Keratinocyte (primary cell): ENCODE data around the gene PLD5.

Source experiments
- EZH2 ChIP-seq: IDR thresholded peaks from one replicate; pipeline ENCODE4 v1.6.1; 2012; ENCODE audit warnings: inconsistent platforms, mild to moderate bottlenecking, low read length, moderate library complexity
- TF ChIP-seq, protein P1 (sequence below), 3 experiments: IDR thresholded peaks in 1 of 3; conservative IDR thresholded peaks in 1 of 3; optimal IDR thresholded peaks in 1 of 3; 2 replicates in 2 of 3; 3 replicates in 1 of 3; pipeline versions ENCODE3 to v1.5.1; 2011; ENCODE audit warnings: low read length in 3 of 3, mild to moderate bottlenecking in 3 of 3, moderate library complexity in 2 of 3, control low read depth in 1 of 3, inconsistent platforms in 1 of 3; ENCODE audit not compliant: insufficient read depth in 2 of 3; ENCODE audit errors: extremely low read depth in 1 of 3

DNA sequence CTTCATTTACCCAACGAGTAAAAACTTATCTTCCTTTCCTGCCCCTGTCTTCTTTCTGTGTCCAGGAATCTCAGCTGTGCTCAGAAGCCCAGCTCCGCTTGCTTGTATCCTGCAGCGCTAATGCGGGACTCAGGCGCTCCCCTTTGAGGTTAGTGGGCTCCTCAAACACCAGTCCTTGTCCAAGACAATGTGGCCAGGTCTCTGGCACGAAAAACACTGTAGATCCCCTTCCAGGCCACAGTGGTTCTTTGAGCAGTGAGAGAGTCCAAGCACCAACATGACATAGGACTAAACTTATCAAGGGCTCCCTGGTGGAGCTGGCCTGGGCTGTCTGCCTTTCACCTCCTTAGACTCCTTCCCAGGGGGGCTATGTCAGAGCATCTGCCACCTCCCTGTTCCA is 53.7 kb downstream of the PLD5 start:
- TF ChIP-seq, protein P1, sequence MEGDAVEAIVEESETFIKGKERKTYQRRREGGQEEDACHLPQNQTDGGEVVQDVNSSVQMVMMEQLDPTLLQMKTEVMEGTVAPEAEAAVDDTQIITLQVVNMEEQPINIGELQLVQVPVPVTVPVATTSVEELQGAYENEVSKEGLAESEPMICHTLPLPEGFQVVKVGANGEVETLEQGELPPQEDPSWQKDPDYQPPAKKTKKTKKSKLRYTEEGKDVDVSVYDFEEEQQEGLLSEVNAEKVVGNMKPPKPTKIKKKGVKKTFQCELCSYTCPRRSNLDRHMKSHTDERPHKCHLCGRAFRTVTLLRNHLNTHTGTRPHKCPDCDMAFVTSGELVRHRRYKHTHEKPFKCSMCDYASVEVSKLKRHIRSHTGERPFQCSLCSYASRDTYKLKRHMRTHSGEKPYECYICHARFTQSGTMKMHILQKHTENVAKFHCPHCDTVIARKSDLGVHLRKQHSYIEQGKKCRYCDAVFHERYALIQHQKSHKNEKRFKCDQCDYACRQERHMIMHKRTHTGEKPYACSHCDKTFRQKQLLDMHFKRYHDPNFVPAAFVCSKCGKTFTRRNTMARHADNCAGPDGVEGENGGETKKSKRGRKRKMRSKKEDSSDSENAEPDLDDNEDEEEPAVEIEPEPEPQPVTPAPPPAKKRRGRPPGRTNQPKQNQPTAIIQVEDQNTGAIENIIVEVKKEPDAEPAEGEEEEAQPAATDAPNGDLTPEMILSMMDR (optimal IDR thresholded peaks at IDR 0.05 in 1 of 3, IDR thresholded peaks at IDR 0.05 in 1 of 3, conservative IDR thresholded peaks at IDR 0.05 in 1 of 3; ENCODE audit: extremely low read depth in 1 of 3, insufficient read depth in 2 of 3, low read length in 3 of 3), result no peak
- no peak for TF ChIP-seq EZH2
